Kidney (tissue), 14 donors: Measurements from ENCODE around the gene C17orf67. TPM values are rescaled to one million over a fixed set of nuclear protein-coding genes. Genes with fewer than 3 reads are reported as not detected.
A peak's percentile ranks its signal among the peaks of the same experiment; 100 is the strongest.

Experiments used
- DNase-seq, 5 donors: peaks; one replicate each; pipeline ENCODE4 v3.0.0-alpha.2; 2013 to 2020
- FAIRE-seq: peaks from 2 replicates; lab custom pipeline; 2012; peaks lifted over from hg19 to GRCh38; lab: Jason Lieb, UNC
- H3K27ac ChIP-seq, 2 donors: one replicate each; pipeline ENCODE4 v1.7.0; 2013; ENCODE audit warnings: low read depth in 2 of 2, low read length in 2 of 2, inconsistent platforms in 1 of 2
- H3K27me3 ChIP-seq: one replicate; pipeline ENCODE4 v1.7.1; 2013; ENCODE audit warnings: low read length, inconsistent platforms; ENCODE audit not compliant: control insufficient read depth, insufficient read depth
- H3K36me3 ChIP-seq, 3 donors: one replicate each; pipeline versions ENCODE4 v1.7.0 to v1.7.1; 2013; ENCODE audit warnings: low read length in 3 of 3, control low read depth in 1 of 3, inconsistent platforms in 1 of 3; ENCODE audit not compliant: insufficient read depth in 3 of 3, control insufficient read depth in 2 of 3
- H3K4me1 ChIP-seq, 3 donors: one replicate each; pipeline versions ENCODE4 v1.7.0 to v1.7.1; 2013; ENCODE audit warnings: low read length in 3 of 3, inconsistent platforms in 1 of 3, low read depth in 1 of 3; ENCODE audit not compliant: control insufficient read depth in 2 of 3, insufficient read depth in 2 of 3
- H3K4me3 ChIP-seq, 3 donors: one replicate each; pipeline versions ENCODE4 v1.7.0 to v1.8.1; 2013; ENCODE audit warnings: low read length in 3 of 3, control low read depth in 1 of 3, inconsistent platforms in 1 of 3
- H3K9ac ChIP-seq, 3 donors: one replicate each; pipeline versions ENCODE4 v1.7.0 to v1.7.1; 2013; ENCODE audit warnings: low read length in 3 of 3, control low read depth in 1 of 3, inconsistent platforms in 1 of 3
- H3K9me3 ChIP-seq, 3 donors: one replicate each; pipeline versions ENCODE4 v1.7.0 to v1.7.1; 2013; ENCODE audit warnings: low read length in 3 of 3, control low read depth in 1 of 3, inconsistent platforms in 1 of 3; ENCODE audit not compliant: control insufficient read depth in 2 of 3, insufficient read depth in 1 of 3
- intact Hi-C: fragments of 100-400 bp; cut with DNase I; formaldehyde crosslinking; loops from one replicate; pipeline ENCODE4 v1.11.1; 2022
- polyA plus RNA-seq: library from polyadenylated mRNA; stranded (reverse); fragments of 350-450 nt; fragmentation: Illumina TruSeq; extraction: RNeasy Lipid Tissue Mini Kit (QIAGEN cat#74804); gene quantifications from one replicate; pipeline ENCODE4 v1.2.3, GENCODE V29; 2014; ENCODE audit warnings: low read depth, low replicate concordance; ENCODE audit not compliant: insufficient read depth
- total RNA-seq: library from RNA; stranded (reverse); fragmentation: NEBNext Ultra II Directional; extraction: Animal tissue kit (Norgen Biotek cat#: 25700); gene quantifications from one replicate; pipeline ENCODE4 v1.2.1, GENCODE V29; 2021
- TF ChIP-seq, protein P1 (sequence below): IDR thresholded peaks from 3 replicates; pipeline ENCODE4 v1.5.1; 2012; ENCODE audit warnings: mild to moderate bottlenecking, moderate library complexity, borderline replicate concordance; ENCODE audit not compliant: insufficient read depth; ENCODE audit errors: extremely low read depth
- donor health status: control.
- donor health status: control.
- donor health status: control.
- donor health status: control.
- donor health status: control.
- donor health status: DM: yes; HTN: yes; CAD: no.
- donor health status: Normal renal cell carcinoma (clear cell type).

C17orf67 gene
- total and polyA plus RNA-seq, 2 donors from 2014 or later, result 0.69 to 2.0 TPM

- Histone ChIP-seq H3K27me3 (no peaks in the 10 kb centered on the region), H3K9ac (no peak overlapping the region), H3K9me3 (no peaks in the 10 kb centered on the region), H3K4me3 (no peak overlapping the region), H3K4me1 (no peaks in the 10 kb centered on the region), H3K27ac (no peak overlapping the region), H3K36me3 (no peaks in the 10 kb centered on the region)
- TF ChIP-seq, protein P1, sequence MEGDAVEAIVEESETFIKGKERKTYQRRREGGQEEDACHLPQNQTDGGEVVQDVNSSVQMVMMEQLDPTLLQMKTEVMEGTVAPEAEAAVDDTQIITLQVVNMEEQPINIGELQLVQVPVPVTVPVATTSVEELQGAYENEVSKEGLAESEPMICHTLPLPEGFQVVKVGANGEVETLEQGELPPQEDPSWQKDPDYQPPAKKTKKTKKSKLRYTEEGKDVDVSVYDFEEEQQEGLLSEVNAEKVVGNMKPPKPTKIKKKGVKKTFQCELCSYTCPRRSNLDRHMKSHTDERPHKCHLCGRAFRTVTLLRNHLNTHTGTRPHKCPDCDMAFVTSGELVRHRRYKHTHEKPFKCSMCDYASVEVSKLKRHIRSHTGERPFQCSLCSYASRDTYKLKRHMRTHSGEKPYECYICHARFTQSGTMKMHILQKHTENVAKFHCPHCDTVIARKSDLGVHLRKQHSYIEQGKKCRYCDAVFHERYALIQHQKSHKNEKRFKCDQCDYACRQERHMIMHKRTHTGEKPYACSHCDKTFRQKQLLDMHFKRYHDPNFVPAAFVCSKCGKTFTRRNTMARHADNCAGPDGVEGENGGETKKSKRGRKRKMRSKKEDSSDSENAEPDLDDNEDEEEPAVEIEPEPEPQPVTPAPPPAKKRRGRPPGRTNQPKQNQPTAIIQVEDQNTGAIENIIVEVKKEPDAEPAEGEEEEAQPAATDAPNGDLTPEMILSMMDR, result no peak
- intact Hi-C loops, result no loop called here
- FAIRE-seq (no peak), DNase-seq (no peak)
Observed at GRCh38 chr17:56795221-56795865, 38.4 kb downstream of the C17orf67 start.

- TF ChIP-seq, protein P1, result no peak
Observed at GRCh38 chr17:56793957-56794356, 39.8 kb downstream of the C17orf67 start.

DNA sequence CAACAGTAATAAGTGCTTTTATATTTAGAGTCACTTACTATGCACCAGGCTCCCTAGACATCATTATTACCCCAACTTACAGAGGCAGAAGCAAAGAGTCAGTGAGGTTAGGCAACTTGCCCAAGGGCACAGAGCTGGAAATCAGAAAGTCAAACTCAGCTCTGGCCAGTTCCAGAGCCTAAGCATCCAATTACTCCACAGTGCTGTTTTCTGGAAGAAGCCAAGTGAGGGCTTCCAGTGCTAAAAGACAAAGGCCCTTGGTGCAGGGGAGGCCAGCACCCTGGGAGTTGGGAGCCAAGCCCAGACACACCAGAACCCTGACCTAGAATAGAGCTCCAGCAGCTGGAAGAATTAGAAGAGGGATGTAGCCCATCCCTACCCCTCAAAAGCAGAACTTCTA lies 40.2 kb downstream of the C17orf67 start:
- Histone ChIP-seq H3K27ac (no peak overlapping the region), H3K36me3 (no peaks in the 10 kb centered on the region), H3K9ac (no peak overlapping the region), H3K4me3 (no peak overlapping the region), H3K9me3 (no peaks in the 10 kb centered on the region), H3K27me3 (no peaks in the 10 kb centered on the region), H3K4me1 (no peaks in the 10 kb centered on the region)
- FAIRE-seq (no peak), DNase-seq (no peak)
- intact Hi-C loops, result no loop called here
- TF ChIP-seq, protein P1, result no peak

More at GRCh38 chr17:56793957-56794356, 39.8 kb downstream of the C17orf67 start:
- H3K27me3 ChIP-seq, result no peaks in the 10 kb centered on the region
- H3K4me1 ChIP-seq, result no peaks in the 10 kb centered on the region
- DNase-seq, result peak in 1 of 5 donors; percentile 41
- H3K9me3 ChIP-seq, result no peaks in the 10 kb centered on the region
- no peak overlapping the region for H3K27ac ChIP-seq
- no peak overlapping the region for H3K9ac ChIP-seq
- H3K4me3 ChIP-seq, result no peak overlapping the region
- no peak for FAIRE-seq
- intact Hi-C loops, result no loop called here
- no peaks in the 10 kb centered on the region for H3K36me3 ChIP-seq
